KG1 (cell line): Measurements from ENCODE around the gene TMEM80.
A peak's percentile ranks its signal among the peaks of the same experiment; 100 is the strongest.

Experiments used
- DNase-seq: peaks from one replicate; lab custom pipeline; 2025; lab: John Stamatoyannopoulos, UW

Gene TMEM80

GRCh38 chr11:746289-747157, 50.9 kb downstream of the TMEM80 start:
- peak; percentile 33 for DNase-seq

DNA sequence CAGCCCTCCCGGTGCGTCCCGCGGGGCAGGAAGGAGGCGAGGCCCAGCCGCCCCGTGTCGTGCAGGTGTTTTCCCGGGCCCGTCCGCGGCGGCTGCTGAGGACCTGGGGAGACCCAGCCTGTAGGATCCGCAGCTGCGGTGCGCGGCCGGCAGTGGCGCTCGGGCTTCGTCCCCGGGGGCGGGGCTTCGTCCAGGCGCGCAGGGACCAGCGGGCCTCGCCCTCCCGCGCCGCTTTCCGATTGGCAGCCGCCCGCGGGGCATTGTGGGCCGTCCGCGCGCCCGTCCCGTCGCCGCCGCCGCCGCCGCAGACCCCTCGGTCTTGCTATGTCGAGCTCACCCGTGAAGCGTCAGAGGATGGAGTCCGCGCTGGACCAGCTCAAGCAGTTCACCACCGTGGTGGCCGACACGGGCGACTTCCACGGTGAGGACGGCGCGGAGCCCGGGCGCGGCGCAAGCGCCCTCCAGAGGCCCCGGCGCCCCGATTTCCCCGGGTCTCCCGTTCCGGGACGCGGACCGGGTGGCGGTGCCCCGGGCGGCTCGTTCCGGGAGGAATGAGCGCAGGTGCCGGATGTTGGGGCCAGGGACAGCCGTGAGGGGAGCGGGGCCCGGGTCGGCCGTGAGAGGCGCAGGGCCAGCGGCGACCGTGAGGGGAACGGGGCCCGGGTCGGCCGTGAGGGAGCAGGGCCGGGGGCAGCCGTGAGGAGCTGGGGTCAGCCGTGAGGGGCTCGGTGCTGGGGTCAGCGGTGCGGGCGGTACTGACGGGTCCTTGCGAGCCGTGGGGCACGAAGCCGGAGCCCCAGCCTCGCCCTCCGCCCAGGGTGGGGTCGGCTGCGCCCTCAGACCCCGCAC, 51.8 kb downstream of the TMEM80 start, which contains the start of gene TALDO1:
TSS of gene TALDO1 (plus strand) at position 307 of the 849 bp plus-strand sequence. CDS start at position 325, 18 bp downstream.
- DNase-seq = peak; percentile 67

- no peak for DNase-seq
These were observed 52.4 kb downstream of the TMEM80 start for GRCh38 chr11:748007-748359.

GRCh38 chr11:749731-750130, 54.1 kb downstream of the TMEM80 start:
- no peak for DNase-seq
